NCI-H2227 (cell line): ENCODE results near the gene ZCCHC7.
"Not testable (repeated sequence)": the region's sequence is repeated elsewhere in the genome, so short reads cannot be mapped to it uniquely, and the experiment has no call there.

Experiments
- DNase-seq: peaks from one replicate; lab custom pipeline; 2025; ENCODE audit not compliant: unreplicated experiment; lab: John Stamatoyannopoulos, UW

ZCCHC7 gene

GRCh38 chr9:37172557-37172956 is 52.2 kb downstream of the ZCCHC7 start:
- DNase-seq, result no peak

- DNase-seq, result no peak
Observed at GRCh38 chr9:37174247-37174646, 53.9 kb downstream of the ZCCHC7 start.

DNA sequence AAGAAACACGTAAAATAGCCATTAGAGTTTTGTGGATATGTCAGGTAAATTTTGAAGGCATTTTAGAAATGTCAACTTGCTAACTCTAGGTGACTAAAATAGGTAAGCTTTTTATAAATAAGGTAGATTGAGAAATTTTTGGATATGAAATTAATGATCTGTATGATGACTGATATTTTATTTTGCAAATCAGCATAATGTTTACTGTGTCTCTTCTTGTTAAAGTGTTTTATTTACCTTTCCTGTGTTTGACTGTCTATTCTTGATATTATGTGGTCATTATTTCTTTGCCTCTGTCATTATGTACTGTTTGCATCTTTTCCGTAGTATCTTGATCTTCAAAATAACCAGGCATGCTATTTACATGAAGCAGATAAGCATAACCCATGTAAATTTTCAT is 58.4 kb downstream of the ZCCHC7 start:
- no peak for DNase-seq

DNA sequence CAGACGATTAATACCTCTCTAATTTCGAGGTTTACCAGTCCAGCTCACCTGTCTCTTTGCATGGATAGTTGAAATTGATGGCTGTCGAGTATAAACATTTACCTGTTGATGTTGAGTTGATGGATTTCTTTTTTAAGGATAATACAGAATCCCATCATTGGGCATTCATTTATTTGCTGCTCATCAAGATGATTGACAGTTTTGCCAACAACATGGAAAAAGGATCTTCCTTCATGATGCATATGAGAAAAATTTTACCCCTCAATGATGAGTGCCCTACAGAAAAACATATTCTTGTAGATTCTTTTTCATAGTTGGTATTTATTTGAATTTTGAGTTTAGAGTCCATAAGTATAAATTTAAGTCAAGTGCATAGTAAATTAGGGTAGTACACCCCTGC is 59.2 kb downstream of the ZCCHC7 start:
- no peak for DNase-seq

GRCh38 chr9:37180138-37180537 is 59.8 kb downstream of the ZCCHC7 start:
- no peak for DNase-seq

DNA sequence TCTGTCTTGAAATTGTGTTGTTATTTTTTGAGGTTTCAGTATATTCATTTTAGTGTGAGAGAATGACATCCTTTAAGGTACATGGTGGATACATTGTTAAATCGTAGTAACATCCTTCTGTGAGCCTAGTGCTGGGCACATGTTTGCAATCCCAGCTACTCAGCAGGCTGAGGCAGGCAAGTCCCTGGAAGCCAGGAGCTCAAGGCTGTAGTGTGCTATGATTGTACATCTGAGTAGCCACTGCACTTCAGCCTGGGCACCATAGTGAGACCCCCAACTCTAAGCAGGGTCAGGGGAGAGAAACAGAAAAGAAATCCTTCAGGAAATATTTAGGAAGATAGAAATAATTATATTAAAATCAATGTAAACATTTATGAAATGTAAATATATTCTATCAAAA is 62.3 kb downstream of the ZCCHC7 start:
- no peak for DNase-seq

DNA sequence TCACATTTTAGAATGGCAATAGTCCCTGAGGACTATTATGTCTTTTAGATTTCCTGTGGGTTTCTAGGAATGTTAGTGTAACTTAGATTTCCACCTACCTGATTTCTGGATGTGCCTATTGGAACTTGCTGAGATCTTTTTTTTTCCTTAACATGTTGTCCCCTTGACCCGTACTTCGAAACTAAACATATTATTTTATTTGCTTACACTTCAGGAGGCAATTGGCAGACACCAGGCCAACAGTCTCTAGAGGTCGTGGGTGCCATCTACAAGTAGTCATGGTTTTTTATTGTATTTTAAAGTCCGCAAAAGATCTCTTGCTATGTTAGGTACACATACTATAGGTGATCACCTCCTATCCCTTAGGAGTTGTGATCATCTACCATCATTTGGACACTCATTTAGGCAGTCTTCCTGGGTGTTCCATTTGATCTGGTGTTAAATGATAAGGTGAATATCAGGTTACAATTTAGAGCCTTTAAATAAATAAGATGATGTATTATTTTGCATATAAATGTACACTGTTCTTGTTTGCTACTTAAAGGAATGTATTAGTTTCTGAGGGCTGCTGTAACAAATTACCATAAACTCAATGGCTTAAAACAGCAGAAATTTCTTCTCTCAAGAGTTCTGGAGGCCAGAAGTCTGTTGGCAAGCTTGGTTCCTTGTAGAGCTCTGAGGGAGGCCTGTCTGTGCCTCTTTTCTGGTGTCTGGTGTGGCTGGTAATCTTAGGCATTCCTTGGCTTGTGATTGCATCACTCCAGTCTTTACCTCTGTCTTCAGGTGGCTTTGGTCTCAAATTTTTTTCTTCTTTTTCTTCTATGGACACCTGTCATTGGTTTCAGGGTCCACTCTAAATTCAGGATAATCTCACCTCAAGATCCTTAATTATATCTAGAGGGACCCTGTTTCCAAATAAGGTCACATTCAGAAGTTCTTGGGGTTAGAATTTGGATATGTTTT is 64.8 kb downstream of the ZCCHC7 start:
- DNase-seq, result no peak

- DNase-seq, result no peak
Observed at GRCh38 chr9:37187292-37187691, 66.9 kb downstream of the ZCCHC7 start.

GRCh38 chr9:37187713-37188439 is 67.5 kb downstream of the ZCCHC7 start:
- no peak for DNase-seq

DNA sequence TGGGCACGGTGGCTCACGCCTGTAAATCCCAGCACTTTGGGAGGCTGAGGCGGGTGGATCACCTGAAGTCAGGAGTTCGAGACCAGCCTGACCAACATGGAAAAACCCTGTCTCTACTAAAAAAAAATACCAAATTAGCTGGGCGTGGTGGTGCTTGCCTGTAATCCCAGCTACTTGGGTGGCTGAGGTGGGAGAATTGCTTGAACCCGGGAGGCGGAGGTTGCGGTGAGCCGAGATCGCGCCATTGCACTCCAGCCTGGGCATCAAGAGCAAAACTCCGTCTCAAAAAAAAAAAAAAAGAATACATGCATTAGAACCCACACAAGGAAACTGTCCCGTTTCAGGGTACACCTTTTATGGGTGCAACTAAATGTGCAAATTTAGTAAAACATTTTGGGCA is 70.4 kb downstream of the ZCCHC7 start:
- not testable (repeated sequence) for DNase-seq

DNA sequence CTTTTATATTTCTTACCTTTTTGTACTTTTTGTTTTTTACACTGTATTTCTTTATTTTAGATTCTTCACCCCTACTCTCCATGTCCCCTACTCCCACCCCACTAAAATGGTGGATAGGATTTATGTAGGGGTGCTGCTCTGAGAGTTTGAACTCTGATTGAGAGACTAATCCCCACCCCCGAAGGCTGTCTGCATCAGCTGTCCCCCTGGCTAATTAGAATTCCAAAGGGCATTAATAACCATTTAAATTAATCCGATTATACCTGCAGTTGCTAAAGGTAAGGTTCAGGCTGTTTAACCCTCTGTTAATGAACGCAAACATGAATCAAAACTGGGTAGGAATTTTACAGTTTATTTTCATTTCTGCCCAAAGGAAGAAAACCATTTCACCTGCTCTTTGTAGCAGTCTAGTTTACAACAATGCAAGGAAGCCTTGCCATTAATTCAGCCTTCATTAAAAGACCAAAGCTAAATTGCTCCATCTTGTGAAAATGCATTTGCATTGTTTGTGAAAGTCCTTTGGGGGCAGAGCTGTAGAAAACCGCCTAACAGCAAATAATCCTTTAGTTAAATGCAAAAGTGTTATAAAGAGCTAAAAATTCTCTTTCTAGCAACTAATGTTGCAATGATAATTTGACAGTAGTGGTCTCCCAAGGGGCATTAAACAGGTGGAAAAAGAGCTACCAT is 71.2 kb downstream of the ZCCHC7 start:
- no peak for DNase-seq

DNA sequence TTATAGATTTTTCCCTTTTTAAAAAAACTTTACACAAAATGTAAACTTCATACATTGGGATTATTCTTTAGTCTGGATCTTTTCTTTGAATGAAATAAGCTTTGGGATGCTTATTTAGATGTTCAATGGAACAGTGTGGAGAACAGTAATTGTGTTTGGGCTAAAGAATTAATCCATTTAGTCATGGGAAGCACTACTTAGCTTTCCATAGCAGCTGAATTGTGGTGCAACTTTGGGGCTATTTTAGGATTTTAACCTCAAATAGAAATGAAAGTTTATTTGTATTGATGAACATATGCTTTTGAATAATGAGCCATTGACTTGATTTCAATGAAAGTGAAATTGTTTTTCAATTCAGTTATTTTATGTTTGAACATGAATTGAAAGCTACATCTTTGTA is 72.4 kb downstream of the ZCCHC7 start:
- no peak for DNase-seq

DNA sequence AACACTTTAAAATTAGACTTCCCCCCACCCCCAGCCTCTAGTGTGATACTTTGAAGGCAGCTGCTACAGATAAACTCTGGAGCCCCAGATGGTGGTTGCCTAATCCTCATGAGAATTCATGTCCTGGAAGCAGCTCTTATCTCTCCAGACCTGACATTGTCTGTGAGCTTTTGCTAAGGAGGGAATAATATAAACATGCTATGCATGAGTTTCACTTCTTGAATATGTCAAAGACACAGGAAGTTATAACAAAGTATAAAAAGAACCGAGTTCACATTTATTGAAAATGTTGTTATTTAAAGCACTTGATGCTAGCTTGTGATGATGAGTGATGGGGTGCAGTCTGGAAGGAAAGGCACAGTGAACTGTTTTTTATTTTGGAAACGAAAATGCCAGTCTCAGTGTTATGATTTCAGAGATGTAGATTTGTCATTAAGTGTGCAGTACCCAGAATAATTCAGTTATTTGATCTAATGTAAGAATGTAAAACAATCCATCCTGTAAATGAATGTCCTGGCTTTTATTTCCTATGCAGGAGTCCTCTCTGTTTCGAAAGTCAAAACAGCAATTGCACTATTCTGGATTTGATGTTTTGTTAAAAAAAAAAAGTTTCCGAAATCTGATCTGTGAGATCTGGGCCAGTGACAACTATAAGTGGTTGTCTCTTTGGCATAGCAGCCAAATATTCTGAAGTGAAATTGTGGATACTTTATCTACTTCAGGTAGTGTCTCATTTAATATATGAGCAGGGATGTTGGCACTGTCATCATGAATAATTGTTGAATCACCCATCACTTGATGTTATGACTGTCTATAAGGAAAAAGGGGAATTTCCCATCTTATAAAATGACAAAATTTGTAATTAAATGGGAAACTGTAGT is 77.0 kb downstream of the ZCCHC7 start:
- DNase-seq, result no peak

DNA sequence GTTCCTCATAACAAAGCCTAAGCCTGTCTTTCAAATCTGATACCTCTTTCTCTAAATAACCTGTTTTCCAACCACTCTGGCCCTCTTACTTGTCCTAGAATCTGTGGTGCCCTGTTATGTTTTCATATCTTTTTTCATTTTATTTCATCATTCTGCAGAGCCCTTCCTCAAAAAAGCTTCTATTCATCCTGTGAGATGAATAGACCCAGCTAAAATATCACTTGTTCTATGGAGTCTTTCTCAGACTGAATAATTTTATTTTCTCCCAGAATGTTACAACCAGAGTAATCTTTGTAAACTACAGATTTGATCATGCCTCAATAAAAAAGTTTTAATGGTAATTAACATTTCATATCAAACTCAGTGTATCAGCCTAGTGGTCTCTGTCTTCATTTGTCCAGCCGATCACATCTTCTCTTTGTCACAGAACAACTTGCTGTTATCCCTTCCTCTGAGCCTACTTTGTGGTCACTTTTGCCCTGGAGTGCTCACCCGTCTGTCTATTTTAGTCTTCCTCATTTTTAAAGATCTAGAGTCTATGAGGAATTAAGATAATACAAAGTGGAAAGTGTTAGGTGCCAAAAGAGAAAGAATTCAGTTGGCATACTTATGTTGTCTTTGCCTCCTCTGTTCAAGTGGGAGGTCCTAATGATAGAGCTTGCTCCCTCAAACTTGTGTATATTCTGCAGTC is 77.8 kb downstream of the ZCCHC7 start:
- no peak for DNase-seq

- no peak for DNase-seq
Observed at GRCh38 chr9:37198831-37199230, 78.5 kb downstream of the ZCCHC7 start.

GRCh38 chr9:37200433-37201005 is 80.1 kb downstream of the ZCCHC7 start:
- no peak for DNase-seq

DNA sequence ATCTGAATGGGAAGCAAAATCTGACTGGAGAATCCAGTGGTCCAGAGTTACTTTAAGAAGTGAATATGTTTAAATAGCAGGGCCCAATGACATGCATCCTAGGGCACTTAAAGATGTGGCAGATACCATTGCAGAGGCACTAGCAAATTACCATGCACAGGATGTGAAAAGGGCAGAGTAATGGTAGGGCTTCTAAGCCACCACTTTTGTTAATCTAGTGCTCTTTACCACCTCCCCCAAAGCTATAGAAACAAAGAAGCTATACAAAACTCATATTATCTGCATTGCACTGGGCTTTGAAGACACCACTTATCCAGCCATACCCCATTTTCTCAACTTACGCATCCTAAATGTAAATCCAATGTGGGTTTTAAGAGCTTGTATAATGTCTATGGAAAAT is 81.2 kb downstream of the ZCCHC7 start:
- DNase-seq, result no peak

GRCh38 chr9:37202091-37202490 is 81.7 kb downstream of the ZCCHC7 start:
- no peak for DNase-seq

DNA sequence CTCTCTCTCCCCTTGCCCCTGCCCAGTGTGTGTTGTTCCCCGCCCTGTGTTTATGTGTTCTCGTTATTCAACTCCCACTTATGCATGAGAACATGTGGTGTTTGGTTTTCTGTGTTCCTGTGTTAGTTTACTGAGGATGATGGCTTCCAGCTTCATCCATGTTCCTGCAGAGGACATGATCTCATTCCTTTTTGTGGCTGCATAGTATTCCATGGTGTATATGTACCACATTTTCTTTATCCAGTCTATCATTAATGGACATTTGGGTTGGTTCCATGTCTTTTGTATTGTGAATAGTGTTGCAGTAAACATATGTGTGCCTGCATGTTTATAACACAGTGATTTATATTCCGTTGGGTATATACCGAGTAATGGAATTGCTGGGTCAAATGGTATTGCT is 83.1 kb downstream of the ZCCHC7 start:
- DNase-seq, result not testable (repeated sequence)

DNA sequence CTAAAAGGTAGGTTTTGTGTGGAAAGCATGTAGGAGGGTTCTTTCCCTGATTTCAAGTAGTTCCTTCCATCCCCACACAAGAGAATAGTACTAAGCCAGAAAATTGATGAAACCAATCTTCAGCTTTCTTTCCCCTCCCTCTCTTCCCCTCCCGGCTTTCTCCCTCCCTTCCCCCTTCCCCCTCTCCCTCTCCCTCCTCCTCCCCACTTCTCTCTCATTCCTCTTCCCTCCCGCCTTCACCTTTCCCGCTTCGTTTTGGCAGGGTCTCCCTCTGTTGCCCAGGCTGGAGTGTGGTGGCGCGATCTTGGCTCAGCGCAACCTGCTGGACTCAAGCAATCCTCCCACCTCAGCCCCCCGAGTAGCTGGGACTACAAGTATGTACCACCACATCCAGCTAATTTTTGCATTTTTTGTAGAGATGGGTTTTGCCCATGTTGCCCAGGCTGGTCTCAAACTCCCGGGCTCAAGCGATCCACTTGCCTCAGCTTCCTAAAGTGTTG is 85.8 kb downstream of the ZCCHC7 start:
- no peak for DNase-seq
